HepG2 (cell line): ENCODE data around the gene KIAA1549. TPM values are rescaled to one million over a fixed set of nuclear protein-coding genes. Genes with fewer than 3 reads are reported as not detected.

Experiments
- ATAC-seq: fragments of 200-7000 bp; cut with Tn5 transposase; 3 replicates; pipeline ENCODE4 v1.9.1; 2020; ENCODE audit warnings: mild to moderate bottlenecking, moderate library complexity
- BruUV-seq: library from RNA; stranded (reverse); fragments of 400-500 nt; replicated peaks from 2 replicates; lab custom pipeline; 2021; lab: Mats Ljungman, UMichigan
- CTCF ChIA-PET: fragments of 300-600 bp; formaldehyde crosslinking; extraction: SDS; loops from one replicate; lab custom pipeline; 2021; ENCODE audit warnings: low total read pairs, inconsistent platforms, low intra/inter-chr PET ratio; lab: Yijun Ruan, JAX
- POLR2A ChIA-PET: fragments of 350-600 bp; sonication (Branson Sonifier 250); formaldehyde crosslinking; loops from one replicate; lab custom pipeline; 2020; ENCODE audit warnings: antibody characterized with exemption, inconsistent platforms; lab: Yijun Ruan, JAX
- DNase-seq: peaks from one replicate; pipeline ENCODE4 v3.0.0-alpha.2; 2015; ENCODE audit warnings: low spot score
- FAIRE-seq: peaks from 3 replicates; lab custom pipeline; 2011; peaks lifted over from hg19 to GRCh38; lab: Jason Lieb, UNC
- H2AFZ ChIP-seq: one replicate; pipeline ENCODE4 v1.6.1; 2011; ENCODE audit warnings: low read length, inconsistent platforms
- H3K27ac ChIP-seq: fragments of 300-600 bp; 3 replicates; pipeline ENCODE4 v1.8.0; 2011; ENCODE audit warnings: mixed run types, mild to moderate bottlenecking, mixed read lengths, low read length, inconsistent platforms; ENCODE audit not compliant: insufficient read depth; ENCODE audit errors: extremely low read length
- H3K27me3 ChIP-seq, 2 experiments: fragments of 200-600 bp in 1 of 2; 2 replicates in 1 of 2; 3 replicates in 1 of 2; pipeline versions ENCODE4 v1.6.0 to v1.8.0; 2011; ENCODE audit warnings: low read length in 2 of 2, mild to moderate bottlenecking in 2 of 2, moderate library complexity in 2 of 2, inconsistent platforms in 1 of 2; ENCODE audit not compliant: insufficient read depth in 2 of 2, control insufficient read depth in 1 of 2
- H3K36me3 ChIP-seq, 2 experiments: fragments of 200-600 bp in 1 of 2; replicated peaks in 1 of 2; 2 replicates in 1 of 2; 3 replicates in 1 of 2; pipeline versions ENCODE4 v1.5.1 to v1.8.0; 2011; ENCODE audit warnings: low read length in 2 of 2, inconsistent platforms in 1 of 2; ENCODE audit not compliant: insufficient read depth in 2 of 2, control insufficient read depth in 1 of 2
- H3K4me1 ChIP-seq: 2 replicates; pipeline ENCODE4 v1.5.1; 2012; ENCODE audit warnings: low read length, inconsistent platforms; ENCODE audit not compliant: insufficient read depth
- H3K4me2 ChIP-seq: 2 replicates; pipeline ENCODE4 v1.6.0; 2011; ENCODE audit warnings: low read depth, low read length, inconsistent platforms
- H3K4me3 ChIP-seq, 3 experiments: fragments of 200-600 bp in 1 of 3; sonication (generic), shearing (Covaris generic) in 1 of 3; replicated peaks in 1 of 3; 2 replicates each; pipeline ENCODE4 v1.5.1; 2011 to 2016; ENCODE audit warnings: low read length in 3 of 3, inconsistent platforms in 2 of 3, low read depth in 2 of 3, mild to moderate bottlenecking in 2 of 3, control low read depth in 1 of 3, mixed read lengths in 1 of 3; ENCODE audit not compliant: insufficient read depth in 1 of 3
- H3K79me2 ChIP-seq: one replicate; pipeline ENCODE4 v1.6.1; 2011; ENCODE audit warnings: low read length, inconsistent platforms; ENCODE audit not compliant: insufficient read depth
- H3K9ac ChIP-seq: 2 replicates; pipeline ENCODE4 v1.6.0; 2011; ENCODE audit warnings: mild to moderate bottlenecking, low read depth, low read length, inconsistent platforms; ENCODE audit not compliant: insufficient read depth
- H3K9me3 ChIP-seq: 2 replicates; pipeline ENCODE4 v1.5.1; 2012; ENCODE audit warnings: mild to moderate bottlenecking, low read length
- H4K20me1 ChIP-seq: 2 replicates; pipeline ENCODE4 v1.6.0; 2011; ENCODE audit warnings: inconsistent platforms, mild to moderate bottlenecking, low read length, moderate library complexity; ENCODE audit not compliant: insufficient read depth
- GATAD2A ChIP-seq: IDR thresholded peaks from 2 replicates; pipeline ENCODE4 v1.6.1; 2016
- KLF6 ChIP-seq: IDR thresholded peaks from 2 replicates; pipeline ENCODE4 v1.8.0; 2016; ENCODE audit warnings: missing biosample characterization, missing genetic modification reagents
- MAF1 ChIP-seq: sonication (generic); formaldehyde crosslinking; IDR thresholded peaks from 2 replicates; pipeline ENCODE4 v1.5.0; 2020; ENCODE audit warnings: missing genetic modification reagents, borderline replicate concordance
- NFE2 ChIP-seq: sonication (generic); formaldehyde crosslinking; IDR thresholded peaks from 2 replicates; pipeline ENCODE4 v1.4.0; 2020; ENCODE audit warnings: missing genetic modification reagents
- NR1H2 ChIP-seq: sonication (generic); formaldehyde crosslinking; IDR thresholded peaks from 2 replicates; pipeline ENCODE4 v1.8.1; 2022; ENCODE audit warnings: low read depth, missing genetic modification reagents, borderline replicate concordance
- NR2C2 ChIP-seq: sonication (generic); formaldehyde crosslinking; IDR thresholded peaks from 2 replicates; pipeline ENCODE4 v1.4.0; 2020; ENCODE audit warnings: missing genetic modification reagents, mild to moderate bottlenecking, moderate library complexity, borderline replicate concordance
- RCOR2 ChIP-seq: IDR thresholded peaks from 2 replicates; pipeline ENCODE4 v1.6.1; 2016; ENCODE audit warnings: missing biosample characterization, missing genetic modification reagents
- TIGD3 ChIP-seq: sonication (generic); formaldehyde crosslinking; IDR thresholded peaks from 2 replicates; pipeline ENCODE4 v1.5.1; 2020; ENCODE audit warnings: mild to moderate bottlenecking, missing genetic modification reagents, borderline replicate concordance
- ZNF160 ChIP-seq: sonication (generic); formaldehyde crosslinking; IDR thresholded peaks from 2 replicates; pipeline ENCODE4 v1.8.0; 2022; ENCODE audit warnings: mild to moderate bottlenecking, inconsistent platforms, missing genetic modification reagents
- ZNF329 ChIP-seq: sonication (generic); formaldehyde crosslinking; IDR thresholded peaks from 2 replicates; pipeline ENCODE4 v1.9.0; 2021; ENCODE audit warnings: low read depth, mild to moderate bottlenecking, missing genetic modification reagents
- ZNF749 ChIP-seq: sonication (generic); formaldehyde crosslinking; IDR thresholded peaks from 2 replicates; pipeline ENCODE4 v1.8.0; 2022; ENCODE audit warnings: mild to moderate bottlenecking, missing genetic modification reagents, moderate library complexity, borderline replicate concordance
- ZSCAN30 ChIP-seq: sonication (generic); formaldehyde crosslinking; IDR thresholded peaks from 2 replicates; pipeline ENCODE4 v1.5.0; 2020; ENCODE audit warnings: mild to moderate bottlenecking, missing genetic modification reagents
- WGBS: methylation state at CpG from one replicate; pipeline ENCODE4 v1.1.6; 2017; ENCODE audit warnings: low lambda C conversion rate; 5-methylcytosine and 5-hydroxymethylcytosine counted together
- in situ Hi-C: cut with HindIII; loops from 2 replicates; pipeline ENCODE4 v1.10.0; 2017; ENCODE audit warnings: low pct_unique_long_range_greater_than_20kb; ENCODE audit not compliant: extremely low pct_ligation_motif_present
- intact Hi-C: fragments of 100-400 bp; cut with micrococcal nuclease; formaldehyde crosslinking; loops from one replicate; pipeline ENCODE4 v1.10.0; 2022; ENCODE audit not compliant: unreplicated experiment
- polyA plus RNA-seq, 8 experiments: library from polyadenylated mRNA; depleted of rRNA in 3 of 8; stranded (reverse) in 7 of 8; unstranded in 1 of 8; fragments of >200 nt; fragmentation: Illumina TruSeq in 4 of 8; extraction: Trizol in 4 of 8; gene quantifications; 2 replicates each; pipeline versions ENCODE4 v1.2.1 to v1.2.3, GENCODE V29; 2011 to 2016; ENCODE audit warnings: low read depth in 4 of 8, missing spikeins in 1 of 8, mixed read lengths in 1 of 8; ENCODE audit not compliant: insufficient read depth in 1 of 8
- total RNA-seq, 5 experiments: library from RNA; depleted of rRNA; stranded (reverse); fragments of >200 nt; fragmentation: Illumina TruSeq; extraction: Trizol; gene quantifications; 2 replicates each; pipeline ENCODE4 v1.2.3, GENCODE V29; 2016; ENCODE audit warnings: low read depth in 1 of 5

KIAA1549 gene
- total and polyA plus RNA-seq, 2 of the 13 experiments (the other 11 are each of a cell fraction or from before 2014, with no cell fraction given) = 1.1 to 1.8 TPM

- no peak overlapping the region for H3K4me2 ChIP-seq
- H2AFZ ChIP-seq = no peak overlapping the region
- POLR2A ChIA-PET = no interaction called here
- 91% methylated on average over 11 of the region's 13 CpGs for WGBS
- H3K27me3 ChIP-seq = no peaks in the 10 kb centered on the region
- H3K79me2 ChIP-seq = no peaks in the 10 kb centered on the region
- no peak for DNase-seq
- in situ Hi-C loops = no loop called here
- intact Hi-C loops = no loop called here
- no peak for ATAC-seq
- no peaks in the 10 kb centered on the region for H4K20me1 ChIP-seq
- CTCF ChIA-PET = no interaction called here
- H3K9me3 ChIP-seq = no peaks in the 10 kb centered on the region
- no TSS peak for BruUV-seq
- FAIRE-seq = no peak
- TF ChIP-seq MAF1 (CRISPR knock-in tag) = no peak
- TF ChIP-seq RCOR2 = no peak
- TF ChIP-seq NFE2 (CRISPR knock-in tag) = no peak
- no peak for TF ChIP-seq NR2C2 (CRISPR knock-in tag)
- no peak for TF ChIP-seq TIGD3 (CRISPR knock-in tag)
- no peak for TF ChIP-seq NR1H2 (CRISPR knock-in tag)
- TF ChIP-seq ZNF329 = no peak
- TF ChIP-seq ZSCAN30 (CRISPR knock-in tag) = no peak
- no peak for TF ChIP-seq KLF6 (CRISPR knock-in tag)
- TF ChIP-seq ZNF749 (CRISPR knock-in tag) = no peak
- TF ChIP-seq ZNF160 (CRISPR knock-in tag) = no peak
- TF ChIP-seq GATAD2A (CRISPR knock-in tag) = no peak
- TF ChIP-seq, all 625 proteins: peak for 0
- H3K4me1 ChIP-seq = peaks cover 9% of the 10 kb centered on the region; the same call in 1 of the 2 replicates
- H3K4me3 ChIP-seq = no peak overlapping the region
- no peak overlapping the region for H3K9ac ChIP-seq
- H3K27ac ChIP-seq = no peak overlapping the region
- H3K36me3 ChIP-seq = peaks cover 0 to 4% of the 10 kb centered on the region in 2 experiments; a peak in 1 of 5 replicates
Observed at GRCh38 chr7:138880881-138881578, 100.2 kb downstream of the KIAA1549 start.
